Panc1 (cell line): ENCODE measurements around the gene FBN1. TPM values are rescaled to one million over a fixed set of nuclear protein-coding genes. Genes with fewer than 3 reads are reported as not detected.

Source experiments
- ATAC-seq: fragments of 200-7000 bp; cut with Tn5 transposase; 2 replicates; pipeline ENCODE4 v1.9.1; 2020; ENCODE audit warnings: mild to moderate bottlenecking, moderate library complexity
- BruUV-seq: library from RNA; stranded (reverse); fragments of 400-500 nt; replicated peaks from 2 replicates; lab custom pipeline; 2021; lab: Mats Ljungman, UMichigan
- CTCF ChIA-PET: fragments of 300-600 bp; sonication (Branson Sonifier 250); formaldehyde crosslinking; loops from one replicate; lab custom pipeline; 2022; ENCODE audit warnings: antibody characterized with exemption; lab: Charles Lee
- POLR2A ChIA-PET: fragments of 300-600 bp; sonication (Branson Sonifier 250); formaldehyde crosslinking; loops from one replicate; lab custom pipeline; 2022; ENCODE audit warnings: antibody characterized with exemption; lab: Charles Lee
- DNase-seq: peaks from one replicate; pipeline ENCODE4 v3.0.0-alpha.2; 2010; ENCODE audit warnings: low read depth, low spot score
- H3K27ac ChIP-seq: 2 replicates; pipeline ENCODE4 v1.5.1; 2011; ENCODE audit warnings: mild to moderate bottlenecking, low read length, inconsistent platforms
- H3K27me3 ChIP-seq: fragments of 200-500 bp; sonication (Bioruptor generic); 2 replicates; pipeline ENCODE4 v1.6.0; 2014; ENCODE audit warnings: low read length, inconsistent platforms; ENCODE audit not compliant: control insufficient read depth, insufficient read depth
- H3K36me3 ChIP-seq: fragments of 200-500 bp; sonication (Bioruptor generic); 2 replicates; pipeline ENCODE4 v1.5.1; 2014; ENCODE audit warnings: inconsistent platforms, mild to moderate bottlenecking, low read length, moderate library complexity; ENCODE audit not compliant: control insufficient read depth, insufficient read depth
- H3K4me1 ChIP-seq: 2 replicates; pipeline ENCODE4 v1.5.1; 2011; ENCODE audit warnings: inconsistent platforms, mild to moderate bottlenecking, low read length, moderate library complexity; ENCODE audit not compliant: control insufficient read depth, insufficient read depth
- H3K4me3 ChIP-seq, 2 experiments: 2 replicates each; pipeline ENCODE4 v1.5.1; 2011 to 2012; ENCODE audit warnings: low read depth in 2 of 2, low read length in 2 of 2, mild to moderate bottlenecking in 2 of 2, inconsistent platforms in 1 of 2, moderate library complexity in 1 of 2
- H3K9me3 ChIP-seq: fragments of 200-500 bp; sonication (Bioruptor generic); 2 replicates; pipeline ENCODE4 v1.5.1; 2014; ENCODE audit warnings: low read depth, mild to moderate bottlenecking, inconsistent platforms, low read length, moderate library complexity; ENCODE audit not compliant: control insufficient read depth, insufficient read depth
- CTCF ChIP-seq: fragments of 450-650 bp; IDR thresholded peaks from 2 replicates; pipeline ENCODE4 v1.5.1; 2017; ENCODE audit warnings: mild to moderate bottlenecking
- POLR2AphosphoS5 ChIP-seq: IDR thresholded peaks from 2 replicates; pipeline ENCODE4 v1.6.1; 2012; ENCODE audit warnings: mild to moderate bottlenecking, low read depth, low read length, moderate library complexity
- REST ChIP-seq, 2 experiments: IDR thresholded peaks; 2 replicates each; pipeline ENCODE4 v1.6.1; 2011 to 2012; ENCODE audit warnings: low read depth in 2 of 2, control low read depth in 1 of 2, low read length in 1 of 2, mild to moderate bottlenecking in 1 of 2, moderate library complexity in 1 of 2; ENCODE audit not compliant: insufficient read depth in 1 of 2
- SIN3A ChIP-seq: IDR thresholded peaks from 2 replicates; pipeline ENCODE4 v1.6.1; 2012; ENCODE audit warnings: low read depth, mild to moderate bottlenecking, low read length, moderate library complexity, borderline replicate concordance; ENCODE audit not compliant: insufficient read depth
- TCF7L2 ChIP-seq: IDR thresholded peaks from 2 replicates; pipeline ENCODE4 v1.6.1; 2011; ENCODE audit warnings: mild to moderate bottlenecking, low read depth, low read length, inconsistent platforms
- in situ Hi-C: cut with HindIII; loops from 2 replicates; pipeline ENCODE4 v1.10.0; 2016; ENCODE audit warnings: low sequenced_read_pairs, low pct_unique_long_range_greater_than_20kb
- intact Hi-C: fragments of 100-400 bp; cut with micrococcal nuclease; formaldehyde crosslinking; loops from one replicate; pipeline ENCODE4 v1.10.0; 2022; ENCODE audit not compliant: unreplicated experiment
- total RNA-seq: library from RNA; stranded (reverse); gene quantifications from one replicate; pipeline ENCODE4 v1.2.1, GENCODE V29; 2021; ENCODE audit not compliant: unreplicated experiment

Gene FBN1
- total RNA-seq, 1 experiment from 2014 or later: 0.46 TPM

GRCh38 chr15:48527517-48527916 lies 118.0 kb downstream of the FBN1 start:
- Histone ChIP-seq H3K36me3 (no peaks in the 10 kb centered on the region), H3K27me3 (no peaks in the 10 kb centered on the region; the same call in 1 of the 2 replicates), H3K27ac (no peak overlapping the region), H3K4me1 (no peaks in the 10 kb centered on the region), H3K4me3 (no peak overlapping the region), H3K9me3 (no peaks in the 10 kb centered on the region)
- POLR2A ChIA-PET: interaction anchor here (0.6 kb wide), 1 partner anchor 92 kb away, joined by 5 read pairs; no protein-coding TSS in a partner anchor
- intact Hi-C loops: no loop called here
- CTCF ChIA-PET: no interaction called here
- TF ChIP-seq POLR2AphosphoS5 (no peak), TCF7L2 (no peak), SIN3A (no peak), CTCF (no peak), REST (IDR thresholded peaks at IDR 0.05; ENCODE audit: insufficient read depth in 1 of 2, low read depth in 2 of 2, low read length in 1 of 2) (no peak)
- DNase-seq (no peak), ATAC-seq (no peak)
- BruUV-seq: no TSS peak
- in situ Hi-C loops: no loop called here

- H3K9me3 ChIP-seq: no peaks in the 10 kb centered on the region
- DNase-seq (no peak), ATAC-seq (no peak)
- in situ Hi-C loops: no loop called here
- ChIA-PET POLR2A (no interaction called here), CTCF (no interaction called here)
- TF ChIP-seq REST (IDR thresholded peaks at IDR 0.05; ENCODE audit: insufficient read depth in 1 of 2, low read depth in 2 of 2, low read length in 1 of 2): no peak
- TF ChIP-seq TCF7L2: no peak
- TF ChIP-seq POLR2AphosphoS5: no peak
- H3K4me3 ChIP-seq: no peak overlapping the region
- intact Hi-C loops: loop anchor here (5.0 kb wide), 1 partner anchor 166 kb away; no protein-coding TSS in a partner anchor
- no peak overlapping the region for H3K27ac ChIP-seq
- H3K27me3 ChIP-seq: peaks cover 4% of the 10 kb centered on the region
- no TSS peak for BruUV-seq
- H3K36me3 ChIP-seq: no peaks in the 10 kb centered on the region
- no peaks in the 10 kb centered on the region for H3K4me1 ChIP-seq
Observed at GRCh38 chr15:48522911-48523310, 122.6 kb downstream of the FBN1 start.
